ENCODE data around the gene ADARB2. TPM values are rescaled to one million over a fixed set of nuclear protein-coding genes. Genes with fewer than 3 reads are reported as not detected.
"Not testable (repeated sequence)": the region's sequence is repeated elsewhere in the genome, so short reads cannot be mapped to it uniquely, and the experiment has no call there.

The ADARB2 gene
- total RNA-seq, 1 donor from 2014 or later, result 0.10 TPM

DNA sequence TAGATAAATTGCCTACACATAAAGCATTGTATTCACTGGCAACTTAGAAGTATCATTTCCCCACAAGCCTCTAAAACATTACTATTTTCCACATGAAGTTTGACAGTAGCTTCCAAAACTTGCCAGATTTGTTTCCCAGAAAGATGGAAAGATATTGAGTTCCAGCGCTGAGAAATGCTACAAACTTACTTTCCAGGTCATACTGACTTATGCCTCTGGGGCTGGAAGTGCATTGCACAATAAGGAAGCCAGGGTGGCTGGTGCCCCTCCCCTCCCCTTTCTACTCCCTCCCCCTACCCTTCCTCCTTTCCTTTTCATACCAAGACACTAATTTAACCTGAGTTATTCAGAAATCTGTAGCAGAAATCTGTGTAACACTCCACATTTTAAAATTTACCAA is 468.5 kb downstream of the ADARB2 start:
- peak; percentile 13 for DNase-seq (ENCODE audit: low read depth)

- DNase-seq (ENCODE audit: low read depth), result no peak
Observed at GRCh38 chr10:1267568-1267967, 469.8 kb downstream of the ADARB2 start.

GRCh38 chr10:1267148-1267547 is 470.2 kb downstream of the ADARB2 start:
- DNase-seq (ENCODE audit: low read depth), result no peak

DNA sequence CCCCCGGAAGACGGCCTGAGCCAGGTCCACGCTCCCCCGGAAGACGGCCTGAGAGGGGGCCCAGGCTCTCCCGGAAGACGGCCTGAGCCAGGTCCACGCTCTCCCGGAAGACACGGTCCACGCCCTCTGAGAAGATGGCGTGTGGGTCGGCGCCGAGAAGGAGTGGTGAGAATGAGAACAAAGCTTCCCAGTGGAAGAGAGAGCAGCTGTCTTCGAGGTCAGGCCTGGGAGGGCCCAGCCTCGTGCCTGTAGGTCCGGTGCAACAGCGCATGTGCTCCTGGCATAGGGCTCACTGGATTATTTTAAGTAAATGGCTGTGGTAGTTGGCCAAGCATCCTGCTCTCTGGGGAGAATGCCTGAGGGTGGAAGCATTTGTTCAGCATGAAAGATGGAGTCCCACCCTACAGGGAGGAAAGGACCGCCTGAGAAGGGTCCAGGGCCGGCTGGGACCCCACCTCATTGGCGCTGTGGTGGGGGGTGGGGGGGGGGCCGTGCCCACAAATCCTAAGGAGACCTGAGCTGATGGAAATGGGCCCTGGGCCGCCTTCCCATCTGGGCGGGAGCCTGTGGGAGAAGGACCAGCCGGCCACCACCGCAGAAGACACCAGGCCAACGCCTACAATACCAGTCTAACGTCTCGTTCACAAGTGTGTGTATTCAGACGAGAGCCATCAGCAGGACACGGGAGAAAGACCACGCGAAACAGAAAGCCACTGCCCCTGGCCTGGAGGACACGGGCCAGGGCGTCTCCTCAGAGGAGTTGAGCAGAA is 471.1 kb downstream of the ADARB2 start:
- DNase-seq (ENCODE audit: low read depth), result no peak

GRCh38 chr10:1264001-1264400 is 473.3 kb downstream of the ADARB2 start:
- DNase-seq (ENCODE audit: low read depth), result no peak

DNA sequence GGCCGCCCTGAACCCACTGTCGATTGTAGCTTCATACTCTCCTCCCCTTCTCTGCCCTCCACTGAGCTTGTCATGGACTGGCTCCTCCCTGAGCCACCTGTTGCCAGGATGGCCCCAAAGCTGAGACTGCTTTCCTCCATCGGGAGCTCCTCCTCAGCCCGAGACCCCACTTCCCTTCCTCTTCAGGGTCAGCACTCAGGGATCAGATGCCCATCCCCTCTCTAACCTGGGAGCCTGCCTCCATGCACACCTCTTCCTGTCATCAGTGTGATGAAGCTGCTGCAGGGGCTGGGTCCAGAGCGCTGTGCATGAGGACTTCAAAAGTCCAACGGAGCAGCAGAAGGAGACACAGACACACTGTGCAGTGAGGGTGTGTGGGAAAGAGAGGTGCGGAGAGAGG is 480.1 kb downstream of the ADARB2 start:
- DNase-seq (ENCODE audit: low read depth), result no peak

GRCh38 chr10:1256432-1256725 is 480.9 kb downstream of the ADARB2 start:
- no peak for DNase-seq (ENCODE audit: low read depth)

DNA sequence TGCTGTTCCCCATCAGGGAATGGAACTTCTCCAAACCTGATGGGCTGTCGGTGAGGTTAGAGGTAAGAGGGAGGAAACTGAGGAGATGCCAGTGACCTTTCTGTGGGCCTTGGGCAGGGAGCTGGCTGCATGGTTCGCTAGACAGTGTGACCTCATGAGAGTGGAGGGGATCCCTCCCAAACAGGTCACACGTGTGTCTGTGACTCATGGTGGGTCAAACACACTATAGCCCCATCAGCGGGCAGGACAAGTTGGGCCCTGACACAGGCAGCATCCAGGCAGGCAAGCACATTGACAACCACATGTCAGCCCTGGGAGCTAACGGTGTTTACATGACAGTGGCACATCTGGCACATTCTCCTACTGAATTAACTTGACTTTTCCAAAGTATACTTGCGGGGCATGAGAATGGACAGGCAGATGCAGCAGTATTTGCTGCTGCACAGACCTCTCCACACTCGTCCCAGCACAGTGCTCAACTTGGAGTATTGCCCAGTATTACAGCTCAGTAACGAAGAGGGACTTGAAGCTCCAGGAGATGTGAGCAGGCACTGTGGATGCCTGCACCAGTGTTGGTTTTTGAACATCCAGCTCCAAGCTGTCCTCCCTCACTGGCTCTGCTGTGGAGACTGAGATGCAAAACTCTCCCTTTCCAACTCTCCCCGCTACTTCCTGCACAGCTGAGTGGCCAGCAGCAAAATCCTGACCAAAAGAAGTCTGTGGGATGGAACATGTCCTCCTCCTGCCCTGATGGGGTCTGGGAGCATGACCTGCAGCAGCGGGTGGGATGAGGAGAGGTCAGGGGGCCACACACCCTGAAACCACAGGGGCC is 481.5 kb downstream of the ADARB2 start:
- DNase-seq (ENCODE audit: low read depth), result no peak

- DNase-seq (ENCODE audit: low read depth), result no peak
Observed at GRCh38 chr10:1255118-1255517, 482.2 kb downstream of the ADARB2 start.

DNA sequence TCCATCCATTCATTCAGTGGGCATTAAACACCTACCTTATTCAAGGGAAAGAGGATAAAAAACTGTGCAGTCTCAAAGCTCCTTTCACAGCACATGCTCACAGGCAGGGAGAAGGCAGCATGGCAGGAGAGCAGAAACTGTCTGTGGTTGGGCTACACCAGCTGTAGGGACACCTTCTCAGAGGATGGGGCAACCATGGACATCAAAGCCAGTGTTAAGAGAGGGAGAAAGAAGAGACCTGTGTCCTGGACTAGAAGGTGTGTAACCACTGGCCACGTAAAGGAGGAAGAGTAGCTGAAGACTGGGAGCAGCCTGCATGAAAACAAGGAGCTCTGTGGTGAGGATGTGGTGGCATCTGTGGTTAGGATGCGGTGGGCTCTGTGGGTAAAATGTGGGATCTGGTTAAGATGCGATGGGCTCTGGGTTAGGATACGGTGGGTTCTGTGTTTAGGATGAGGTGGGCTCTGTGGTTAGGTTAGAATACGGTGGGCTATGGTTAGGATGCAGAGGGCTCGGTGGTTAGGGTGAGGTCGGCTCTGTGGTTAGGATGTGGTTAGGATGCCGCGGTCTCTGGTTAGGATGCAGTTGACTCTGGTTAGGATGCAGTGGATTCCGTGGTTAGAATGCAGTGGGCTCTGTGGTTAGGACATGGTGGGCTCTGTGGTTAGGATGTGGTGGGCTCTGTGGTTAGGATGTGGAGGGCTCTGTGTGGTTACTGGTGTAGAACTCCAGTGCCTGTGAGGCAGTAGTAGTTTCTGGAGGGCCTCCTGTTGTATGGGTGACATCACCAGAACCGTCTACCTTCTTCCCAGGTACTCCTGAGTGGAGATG is 483.6 kb downstream of the ADARB2 start:
- no peak for DNase-seq (ENCODE audit: low read depth)

GRCh38 chr10:1251769-1252168 is 485.6 kb downstream of the ADARB2 start:
- DNase-seq (ENCODE audit: low read depth), result no peak

GRCh38 chr10:1249142-1249920 is 488.0 kb downstream of the ADARB2 start:
- DNase-seq (ENCODE audit: low read depth), result no peak

DNA sequence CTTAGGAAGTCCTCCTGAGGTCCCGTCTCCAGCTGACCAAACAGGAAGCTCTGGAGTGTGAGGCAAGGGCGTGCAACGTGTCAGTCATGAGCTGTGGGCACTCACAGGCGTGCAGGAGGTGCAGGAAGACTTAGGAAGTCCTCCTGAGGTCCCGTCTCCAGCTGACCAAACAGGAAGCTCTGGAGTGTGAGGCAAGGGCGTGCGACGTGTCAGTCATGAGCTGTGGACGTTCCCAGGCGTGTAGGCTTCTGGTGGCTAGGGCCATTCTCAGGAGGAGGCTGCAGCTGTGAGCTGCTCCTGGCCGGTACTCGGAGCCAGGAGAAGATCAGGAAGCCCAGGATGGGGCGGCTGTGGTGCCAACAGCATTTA is 489.1 kb downstream of the ADARB2 start:
- not testable (repeated sequence) for DNase-seq (ENCODE audit: low read depth)

DNA sequence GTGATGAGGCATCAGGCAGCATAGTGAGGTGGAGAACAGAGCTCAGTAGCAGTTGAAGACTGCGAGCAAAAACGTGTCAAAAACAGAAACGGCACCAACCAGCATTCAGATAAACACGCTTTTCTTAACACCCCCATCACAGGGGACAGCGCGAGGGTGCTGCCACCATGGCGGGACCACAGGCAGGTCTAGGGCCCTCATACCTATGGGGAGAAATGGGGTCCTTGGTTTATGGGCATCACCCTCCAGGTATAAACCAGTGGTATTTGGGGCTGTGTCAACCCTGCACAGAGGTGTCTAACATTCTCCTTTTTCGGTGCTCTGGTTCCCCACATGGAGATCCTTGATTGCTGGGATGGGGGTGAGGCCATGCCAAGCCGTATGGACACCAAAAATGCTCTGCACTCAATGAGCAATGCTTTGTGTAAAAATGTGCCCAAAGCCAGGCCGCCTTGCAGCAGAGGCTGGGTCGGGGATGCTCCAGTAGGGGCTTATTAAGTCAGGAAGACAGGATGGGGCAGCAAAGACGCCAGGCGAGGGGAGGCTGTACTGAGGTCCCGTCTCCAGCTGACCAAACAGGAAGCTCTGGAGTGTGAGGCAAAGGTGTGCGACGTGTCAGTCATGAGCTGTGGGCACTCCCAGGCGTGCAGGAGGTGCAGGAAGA is 489.6 kb downstream of the ADARB2 start:
- no peak for DNase-seq (ENCODE audit: low read depth)

DNA sequence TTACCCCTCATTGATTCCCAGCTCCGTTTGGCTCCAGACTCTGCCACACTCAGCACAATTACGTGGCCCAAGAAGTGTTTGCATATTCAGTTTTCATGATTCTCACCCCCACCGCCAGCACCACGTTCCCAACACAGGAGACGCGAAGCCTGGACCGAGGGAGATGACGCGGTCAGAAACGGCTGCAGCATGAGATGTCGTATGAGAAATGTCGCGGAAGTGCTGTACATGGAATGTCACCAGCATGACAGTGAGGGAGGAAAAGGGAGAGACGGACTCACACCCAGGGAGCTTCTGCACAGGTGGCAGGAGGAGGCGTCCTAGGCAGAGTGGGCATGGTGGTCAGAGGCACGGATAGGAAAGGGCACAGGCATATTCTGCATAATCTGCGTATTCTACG is 492.8 kb downstream of the ADARB2 start:
- no peak for DNase-seq (ENCODE audit: low read depth)

DNA sequence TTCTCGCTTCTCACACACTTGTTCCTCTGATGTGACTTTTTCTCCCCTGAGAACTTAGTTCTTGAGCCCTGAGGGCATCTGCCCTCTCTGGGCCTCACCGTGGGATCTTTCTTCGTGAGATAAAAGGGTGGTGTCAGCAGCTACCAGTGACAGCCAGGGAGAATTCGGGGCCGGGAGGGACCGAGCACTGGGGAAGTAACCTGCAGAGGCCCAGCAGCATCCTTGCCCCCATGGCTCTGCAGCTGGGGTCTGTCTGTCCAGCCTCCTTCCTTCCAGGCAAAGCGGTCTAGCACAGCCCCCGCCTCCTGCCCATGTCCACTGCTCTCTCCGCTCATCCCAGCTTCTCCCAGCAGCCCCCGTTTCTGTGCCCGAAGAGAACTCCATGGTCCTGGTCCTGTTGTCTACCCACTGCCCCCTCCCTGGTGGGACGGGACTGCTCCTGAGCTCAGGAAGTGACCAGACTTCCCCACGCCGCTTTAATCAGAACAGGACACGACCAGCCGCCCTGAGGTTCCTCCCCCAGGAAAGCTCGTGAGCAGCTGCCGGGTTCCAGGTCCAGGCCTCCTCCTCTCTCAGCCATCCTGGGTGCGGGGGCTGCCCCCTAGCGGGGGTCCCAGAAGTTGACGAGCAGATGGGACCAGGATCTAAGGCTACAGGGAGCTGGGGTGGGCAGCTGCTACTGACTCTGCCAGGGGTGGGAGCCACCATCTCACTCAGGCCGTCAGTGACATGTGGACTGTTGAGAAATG is 493.7 kb downstream of the ADARB2 start:
- DNase-seq (ENCODE audit: low read depth), result no peak

DNA sequence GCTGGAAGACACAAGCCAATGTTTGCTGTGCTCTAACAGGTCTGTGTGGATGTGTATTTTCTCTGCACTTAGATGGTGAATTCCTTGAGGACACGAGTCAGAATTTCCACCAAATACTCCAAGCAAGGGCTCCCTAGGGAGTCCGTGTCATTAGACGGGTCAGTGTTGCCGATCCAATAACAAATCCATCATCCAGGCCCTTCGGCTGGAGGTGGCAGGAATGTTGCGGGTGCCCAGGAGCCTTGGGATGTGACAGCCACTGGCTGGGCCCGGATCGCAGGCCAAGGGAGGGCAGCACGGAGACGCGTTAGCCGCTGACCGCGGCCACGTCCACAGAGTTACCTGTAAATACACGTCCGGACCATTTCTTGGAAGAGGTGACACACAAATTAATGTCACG is 494.4 kb downstream of the ADARB2 start:
- no peak for DNase-seq (ENCODE audit: low read depth)

GRCh38 chr10:1241973-1242935 is 495.1 kb downstream of the ADARB2 start:
- no peak for DNase-seq (ENCODE audit: low read depth)

DNA sequence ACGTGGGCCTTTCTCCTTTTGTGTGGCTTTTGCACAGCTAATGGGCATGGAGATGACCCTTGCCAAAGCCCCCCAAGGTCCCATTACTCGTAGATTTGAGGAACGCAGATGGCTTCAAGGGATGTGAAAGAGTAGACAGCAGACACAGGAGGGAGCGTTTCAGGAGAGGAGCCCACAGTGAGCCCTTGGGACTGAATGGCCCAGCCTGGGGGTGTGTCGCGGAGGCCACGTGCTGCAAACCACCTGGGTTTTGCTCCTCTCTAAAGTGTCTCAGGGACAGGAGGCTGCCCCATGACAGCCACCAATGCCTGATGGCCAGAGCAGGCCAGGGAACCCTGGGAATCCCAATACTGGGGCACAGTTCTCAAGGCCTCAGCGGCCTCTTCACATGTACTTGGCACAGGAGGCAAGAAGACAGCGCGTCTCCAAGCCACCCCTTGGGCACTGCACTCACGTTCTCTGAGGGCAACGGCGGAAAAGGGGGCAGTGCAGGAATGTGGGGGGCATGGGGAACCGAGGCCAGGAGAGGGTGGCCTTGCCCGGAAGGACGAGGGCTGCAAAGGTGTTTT is 495.9 kb downstream of the ADARB2 start:
- no peak for DNase-seq (ENCODE audit: low read depth)

Data from renal cortical epithelial cell (primary cell).